ENCODE data around the gene TRRAP. TPM values are rescaled to one million over a fixed set of nuclear protein-coding genes. Genes with fewer than 3 reads are reported as not detected.

Gene TRRAP
- total RNA-seq, 4 donors from 2014 or later = 46.4 to 69.4 (median 53.0) TPM

DNA sequence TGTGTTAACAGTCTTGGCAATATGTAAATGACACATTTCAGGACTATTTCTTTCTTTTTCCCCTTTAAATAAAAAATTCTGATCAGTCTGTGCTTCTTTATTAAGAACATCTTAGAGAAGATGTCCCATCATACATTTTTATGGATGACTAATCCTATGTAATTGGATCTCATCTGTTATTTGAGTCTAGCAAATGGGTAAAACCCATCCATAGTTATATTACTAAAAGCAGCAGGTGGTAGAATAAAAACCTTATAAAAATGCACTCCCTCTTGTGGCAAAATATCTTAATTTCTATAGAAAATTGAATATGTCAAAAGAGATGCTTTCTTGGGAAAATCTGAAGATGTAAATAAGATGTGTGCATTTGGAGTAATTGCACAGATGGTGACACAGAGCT, 35.3 kb downstream of the TRRAP start:
- no peak for TF ChIP-seq CTCF (IDR thresholded peaks at IDR 0.05)
- no peak for TF ChIP-seq POLR2A (IDR thresholded peaks at IDR 0.05)
- intact Hi-C loops (cut with DNase I; ENCODE audit: low total_unique reads) = no loop called here
- no peak overlapping the region for H3K4me3 ChIP-seq (ENCODE audit: low read depth, poor library complexity, severe bottlenecking)
- DNase-seq (ENCODE audit: low spot score in 2 of 2) = no peak

DNA sequence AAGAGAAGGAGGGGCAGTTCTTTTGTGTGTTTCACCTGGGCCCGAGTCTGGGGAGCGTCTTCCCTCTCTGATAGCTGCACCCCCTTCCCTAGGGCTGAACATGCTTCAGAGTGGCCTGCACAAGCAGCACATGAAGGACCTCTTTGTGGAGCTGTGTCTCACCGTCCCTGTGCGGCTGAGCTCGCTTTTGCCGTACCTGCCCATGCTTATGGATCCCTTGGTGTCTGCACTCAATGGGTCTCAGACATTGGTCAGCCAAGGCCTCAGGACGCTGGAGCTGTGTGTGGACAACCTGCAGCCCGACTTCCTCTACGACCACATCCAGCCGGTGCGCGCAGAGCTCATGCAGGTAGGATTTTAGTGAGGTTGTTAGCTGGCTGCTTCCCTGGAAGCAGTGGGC, 39.0 kb downstream of the TRRAP start:
- 96 to 97% methylated on average over 8 to 12 of the region's 12 CpGs for WGBS, 2 donors
- DNase-seq (ENCODE audit: low spot score in 2 of 2) = peak in 1 of 2 donors; percentile 73
- H3K4me3 ChIP-seq (ENCODE audit: low read depth, poor library complexity, severe bottlenecking) = no peak overlapping the region
- TF ChIP-seq POLR2A (IDR thresholded peaks at IDR 0.05) (no peak), CTCF (IDR thresholded peaks at IDR 0.05) (no peak)
- intact Hi-C loops (cut with DNase I; ENCODE audit: low total_unique reads) = no loop called here

- no peak for TF ChIP-seq POLR2A (IDR thresholded peaks at IDR 0.05)
- no peak for TF ChIP-seq CTCF (IDR thresholded peaks at IDR 0.05)
- 86 to 89% methylated on average over 25 of the region's 25 CpGs for WGBS, 2 donors
- peak in 1 of 2 donors; percentile 60 for DNase-seq (ENCODE audit: low spot score in 2 of 2)
- intact Hi-C loops (cut with DNase I; ENCODE audit: low total_unique reads) = no loop called here
- no peak overlapping the region for H3K4me3 ChIP-seq (ENCODE audit: low read depth, poor library complexity, severe bottlenecking)
These were observed 43.5 kb downstream of the TRRAP start for GRCh38 chr7:98921608-98922372.

GRCh38 chr7:98922392-98923187, 44.3 kb downstream of the TRRAP start:
- TF ChIP-seq POLR2A (IDR thresholded peaks at IDR 0.05) (no peak), CTCF (IDR thresholded peaks at IDR 0.05) (no peak)
- no peak overlapping the region for H3K4me3 ChIP-seq (ENCODE audit: low read depth, poor library complexity, severe bottlenecking)
- DNase-seq (ENCODE audit: low spot score in 2 of 2) = peak in 1 of 2 donors; percentile 77
- 65 to 71% methylated on average over 12 of the region's 12 CpGs for WGBS, 2 donors
- intact Hi-C loops (cut with DNase I; ENCODE audit: low total_unique reads) = no loop called here

- DNase-seq (ENCODE audit: low spot score in 2 of 2) = peak in 1 of 2 donors; percentile 66
- WGBS, 2 donors = 80 to 92% methylated on average over 5 of the region's 5 CpGs
- no peak overlapping the region for H3K4me3 ChIP-seq (ENCODE audit: low read depth, poor library complexity, severe bottlenecking)
- TF ChIP-seq POLR2A (IDR thresholded peaks at IDR 0.05) = no peak
- intact Hi-C loops (cut with DNase I; ENCODE audit: low total_unique reads) = no loop called here
These were observed 45.2 kb downstream of the TRRAP start for GRCh38 chr7:98923512-98923911.

DNA sequence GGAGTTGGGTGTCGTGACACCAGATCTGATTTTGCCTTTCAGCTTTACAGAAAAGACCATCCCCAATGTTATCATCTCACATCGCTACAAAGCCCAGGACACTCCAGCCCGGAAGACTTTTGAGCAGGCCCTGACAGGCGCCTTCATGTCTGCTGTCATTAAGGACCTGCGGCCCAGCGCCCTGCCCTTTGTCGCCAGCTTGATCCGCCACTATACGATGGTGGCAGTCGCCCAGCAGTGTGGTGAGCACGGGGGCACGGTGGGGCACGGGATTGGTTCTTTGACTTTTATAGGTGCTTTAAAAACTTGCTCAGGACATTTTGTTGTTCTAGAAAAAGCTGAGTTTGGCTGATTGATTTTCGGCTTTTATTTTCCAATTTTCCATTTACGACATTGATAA, 48.8 kb downstream of the TRRAP start:
- TF ChIP-seq POLR2A (IDR thresholded peaks at IDR 0.05) (no peak), CTCF (IDR thresholded peaks at IDR 0.05) (no peak)
- peak in 1 of 2 donors; percentile 52 for DNase-seq (ENCODE audit: low spot score in 2 of 2)
- 96% methylated on average over 15 of the region's 15 CpGs for WGBS, 2 donors
- H3K4me3 ChIP-seq (ENCODE audit: low read depth, poor library complexity, severe bottlenecking) = no peak overlapping the region
- intact Hi-C loops (cut with DNase I; ENCODE audit: low total_unique reads) = no loop called here
